Heart left ventricle (tissue), 13 donors: Measurements from ENCODE around the gene NAALAD2.

Experiments used
- CTCF ChIP-seq, 12 donors: fragments of 200-600 bp; sonication (generic) in 4 of 12; IDR thresholded peaks; one replicate each; pipeline versions ENCODE4 v1.5.0 to v1.8.0; 2018 to 2022; ENCODE audit warnings: antibody characterized with exemption in 12 of 12, mild to moderate bottlenecking in 5 of 12
- POLR2A ChIP-seq, 2 donors: fragments of 450-650 bp; IDR thresholded peaks; one replicate each; pipeline ENCODE4 v1.6.1; 2017; ENCODE audit warnings: antibody characterized with exemption in 2 of 2, mild to moderate bottlenecking in 2 of 2, moderate library complexity in 2 of 2
- donor health status: ischemic (EF 13 %, LVEDD 7.1; RV severe dilation, severe dysfunction).
- donor health status: DM: no; HTN: yes; CAD: no.
- donor health status: DM: no; HTN: no; CAD: no.
- donor health status: ischemic (EF 25% LVEDD 6.9; RV normal size, moderate dysfunction).
- donor health status: ischemic (EF 25% LVEDD 5.7; RV mildly dilated, moderate dysfunction).
- donor health status: ischemic (EF 35%, LVEDD 5.7; RV mildly dilated, moderate dysfunction).
- donor health status: nonischemic (EF 11% LVEDD 7.7; RV severe dilation, severe dysfunction).
- donor health status: DM: yes; HTN: yes; CAD: no.
- donor health status: PGD.
- donor health status: ischemic (EF 29% LVEDD 5.4; RV normal size, mild dysfunction).
- donor health status: nonischemic (EF 23%, LVEDD 6.1; RV moderate dilation, normal function).

DNA sequence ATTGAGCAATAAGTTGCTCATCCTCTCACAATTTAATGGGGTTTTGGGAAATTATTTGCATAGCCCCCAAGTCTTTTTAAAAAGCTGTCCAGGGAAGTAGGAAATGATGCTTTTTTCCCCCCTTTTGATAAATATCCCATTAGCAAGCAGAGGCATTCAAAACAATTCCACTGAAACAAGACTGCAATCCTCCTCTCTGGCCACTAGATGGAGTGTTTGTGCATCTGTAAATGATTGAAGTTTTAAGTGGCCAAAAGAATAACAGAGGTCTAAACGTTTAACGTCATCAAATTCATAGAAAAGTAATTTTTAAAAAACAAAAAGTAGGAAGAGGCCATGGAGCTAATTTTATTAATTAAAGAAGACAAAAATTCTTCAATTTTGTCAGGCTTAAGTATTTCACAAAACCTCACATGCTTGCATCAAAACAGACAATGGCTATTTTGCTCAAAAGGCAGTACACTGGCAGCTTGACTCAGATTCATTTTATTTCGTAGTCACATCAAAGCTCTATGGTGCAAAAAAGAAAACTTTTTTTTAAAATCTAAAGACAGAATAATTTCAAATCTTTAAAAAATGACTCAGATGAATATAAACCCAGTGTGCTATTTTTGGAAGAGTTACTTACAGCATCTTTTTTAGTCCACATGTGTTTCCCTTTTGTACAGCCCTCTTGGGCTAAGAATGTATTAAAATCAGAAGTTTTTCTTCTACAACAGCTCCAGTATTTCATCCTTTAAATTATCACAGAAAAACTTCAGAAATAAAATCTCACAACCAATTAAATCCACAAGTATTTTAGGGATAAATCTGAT is 70.6 kb downstream of the NAALAD2 start:
- TF ChIP-seq CTCF (IDR thresholded peaks at IDR 0.05) (peak; percentile 78 to 96 (median 88)), POLR2A (IDR thresholded peaks at IDR 0.05) (no peak)
